Left lung (tissue), 10 donors: ENCODE measurements around the gene HES2. TPM values are rescaled to one million over a fixed set of nuclear protein-coding genes. Genes with fewer than 3 reads are reported as not detected.

Experiments
- ATAC-seq: fragments of 200-7000 bp; cut with Tn5 transposase; one replicate; pipeline ENCODE4 v1.9.1; 2020; ENCODE audit warnings: moderate library complexity
- DNase-seq, 4 donors: peaks; one replicate each; pipeline ENCODE4 v3.0.0-alpha.2; 2013 to 2020
- H3K27ac ChIP-seq, 2 donors: fragments of 200-600 bp; sonication (generic) in 1 of 2; one replicate each; pipeline versions ENCODE4 v1.5.0 to v1.8.0; 2020 to 2021
- H3K27me3 ChIP-seq, 2 donors: fragments of 200-600 bp; sonication (generic) in 1 of 2; one replicate each; pipeline versions ENCODE4 v1.5.0 to v1.8.0; 2020 to 2021
- H3K36me3 ChIP-seq, 2 donors: fragments of 200-600 bp; sonication (generic) in 1 of 2; one replicate each; pipeline versions ENCODE4 v1.5.0 to v1.8.0; 2020 to 2021
- H3K4me1 ChIP-seq, 2 donors: fragments of 200-600 bp; one replicate each; pipeline ENCODE4 v1.8.0; 2021
- H3K4me3 ChIP-seq, 2 donors: fragments of 200-600 bp; sonication (generic) in 1 of 2; one replicate each; pipeline versions ENCODE4 v1.5.0 to v1.8.0; 2020 to 2021; ENCODE audit warnings: mild to moderate bottlenecking in 1 of 2
- H3K9me3 ChIP-seq, 2 donors: fragments of 200-600 bp; sonication (generic) in 1 of 2; one replicate each; pipeline versions ENCODE4 v1.5.0 to v1.8.0; 2020 to 2021
- CTCF ChIP-seq, 2 donors: fragments of 200-600 bp; sonication (generic) in 1 of 2; IDR thresholded peaks; one replicate each; pipeline versions ENCODE4 v1.5.0 to v1.8.0; 2021; ENCODE audit warnings: antibody characterized with exemption in 2 of 2
- intact Hi-C, 2 donors: fragments of 100-400 bp; cut with DNase I; formaldehyde crosslinking; loops; one replicate each; pipeline versions ENCODE4 v1.11.2 to v1.14.2; 2022
- polyA plus RNA-seq, 6 donors: library from polyadenylated mRNA; unstranded; fragments of 120-200 nt; gene quantifications; one replicate each; pipeline ENCODE4 v1.2.1, GENCODE V29; 2013; ENCODE audit not compliant: insufficient read length in 6 of 6
- total RNA-seq, 2 donors: library from RNA; stranded (reverse); fragmentation: NEBNext Ultra II Directional; extraction: Animal tissue kit (Norgen Biotek cat#: 25700); gene quantifications; one replicate each; pipeline ENCODE4 v1.2.1, GENCODE V29; 2021
- donor health status: DM: no; HTN: yes; CAD: no.
- donor health status: DM: no; HTN: no; CAD: no.

Gene HES2
- total and polyA plus RNA-seq, 8 donors = 0.06 to 6.6 (median 0.18) TPM

GRCh38 chr1:6424619-6425593, 5.2 kb upstream of the HES2 start, which contains the start of gene ESPN:
ESPN (plus strand) TSS chr1:6424776; CDS start chr1:6424956, 180 bp downstream.
- H3K4me3 ChIP-seq = no peak within 1 kb of the TSS
- DNase-seq (peak in 1 of 4 donors; percentile 76), ATAC-seq (peak; percentile 41)
- H3K27ac ChIP-seq = no peak within 1 kb of the TSS
- H3K27me3 ChIP-seq = peaks cover 44 to 100% of the 10 kb centered on the region in 2 donors
- H3K36me3 ChIP-seq = no peaks in the 10 kb centered on the region
- intact Hi-C loops = no loop called here
- peaks cover 15 to 33% of the 10 kb centered on the region in 2 donors for H3K4me1 ChIP-seq
- TF ChIP-seq CTCF (IDR thresholded peaks at IDR 0.05) = no peak
- no peaks in the 10 kb centered on the region for H3K9me3 ChIP-seq

- no peak for TF ChIP-seq CTCF (IDR thresholded peaks at IDR 0.05)
- no peak overlapping the region for H3K27ac ChIP-seq
- DNase-seq = peak in 1 of 4 donors; percentile 71
- H3K9me3 ChIP-seq = no peaks in the 10 kb centered on the region
- H3K4me3 ChIP-seq = no peak overlapping the region
- ATAC-seq = no peak
- H3K27me3 ChIP-seq = peaks cover 52 to 100% of the 10 kb centered on the region in 2 donors
- intact Hi-C loops = no loop called here
- no peaks in the 10 kb centered on the region for H3K36me3 ChIP-seq
- peaks cover 21 to 41% of the 10 kb centered on the region in 2 donors for H3K4me1 ChIP-seq
These were observed 4.4 kb upstream of the HES2 start for GRCh38 chr1:6424000-6424565.

GRCh38 chr1:6423321-6423999, 3.7 kb upstream of the HES2 start:
- Histone ChIP-seq H3K36me3 (no peaks in the 10 kb centered on the region), H3K27ac (no peak overlapping the region), H3K4me1 (peaks cover 24 to 46% of the 10 kb centered on the region in 2 donors), H3K9me3 (no peaks in the 10 kb centered on the region), H3K27me3 (peaks cover 59 to 100% of the 10 kb centered on the region in 2 donors), H3K4me3 (no peak overlapping the region)
- ATAC-seq (peak; percentile 76), DNase-seq (peak in 2 of 4 donors; percentile 49 to 85)
- intact Hi-C loops = no loop called here
- TF ChIP-seq CTCF (IDR thresholded peaks at IDR 0.05) = peak; percentile 57 to 74

- Histone ChIP-seq H3K36me3 (no peaks in the 10 kb centered on the region), H3K4me1 (peaks cover 24 to 46% of the 10 kb centered on the region in 2 donors), H3K27ac (no peak overlapping the region), H3K9me3 (no peaks in the 10 kb centered on the region), H3K4me3 (no peak overlapping the region), H3K27me3 (peaks cover 76 to 100% of the 10 kb centered on the region in 2 donors)
- intact Hi-C loops = no loop called here
- no peak for ATAC-seq
- no peak for DNase-seq
- no peak for TF ChIP-seq CTCF (IDR thresholded peaks at IDR 0.05)
These were observed 1.5 kb upstream of the HES2 start for GRCh38 chr1:6421266-6421665.
